Endothelial cell of umbilical vein (primary cell): ENCODE measurements around the gene RAP1GAP. TPM values are rescaled to one million over a fixed set of nuclear protein-coding genes. Genes with fewer than 3 reads are reported as not detected.

Experiments
- BruUV-seq: library from RNA; stranded (reverse); fragments of 400-500 nt; replicated peaks from 2 replicates; lab custom pipeline; 2021; lab: Mats Ljungman, UMichigan
- CTCF ChIA-PET: fragments of 300-600, 350-600 bp; sonication (Branson Sonifier 250); formaldehyde crosslinking; loops from one replicate; lab custom pipeline; 2021; ENCODE audit warnings: antibody characterized with exemption, inconsistent platforms; lab: Charles Lee
- POLR2A ChIA-PET: fragments of 300-600, 350-600 bp; sonication (Branson Sonifier 250); formaldehyde crosslinking; loops from one replicate; lab custom pipeline; 2021; ENCODE audit warnings: antibody characterized with exemption, inconsistent platforms; lab: Charles Lee
- DNase-seq: peaks from one replicate; pipeline ENCODE4 v3.0.0-alpha.2; 2011; ENCODE audit warnings: low read depth, low spot score
- FAIRE-seq: peaks from 2 replicates; lab custom pipeline; 2011; peaks lifted over from hg19 to GRCh38; lab: Jason Lieb, UNC
- H2AFZ ChIP-seq: 2 replicates; pipeline ENCODE4 v1.6.0; 2012; ENCODE audit warnings: low read depth, low read length, control low read depth, inconsistent platforms
- H3K27ac ChIP-seq: 2 replicates; pipeline ENCODE4 v1.5.1; 2011; ENCODE audit warnings: low read depth, mild to moderate bottlenecking, control low read depth, low read length, moderate library complexity; ENCODE audit not compliant: insufficient read depth
- H3K27me3 ChIP-seq, 2 experiments: 2 replicates each; pipeline versions ENCODE4 v1.6.0 to v1.6.1; 2011; ENCODE audit warnings: low read length in 2 of 2, mixed read lengths in 1 of 2; ENCODE audit not compliant: control insufficient read depth in 2 of 2, insufficient read depth in 2 of 2
- H3K36me3 ChIP-seq, 2 experiments: 2 replicates in 1 of 2; 3 replicates in 1 of 2; pipeline ENCODE4 v1.5.1; 2011; ENCODE audit warnings: low read length in 2 of 2, mild to moderate bottlenecking in 1 of 2, moderate library complexity in 1 of 2; ENCODE audit not compliant: control insufficient read depth in 2 of 2, insufficient read depth in 2 of 2; ENCODE audit errors: extremely low read depth in 1 of 2
- H3K4me1 ChIP-seq: 3 replicates; pipeline ENCODE4 v1.5.1; 2011; ENCODE audit warnings: mild to moderate bottlenecking, low read length; ENCODE audit not compliant: control insufficient read depth, insufficient read depth; ENCODE audit errors: extremely low read depth
- H3K4me2 ChIP-seq: 2 replicates; pipeline ENCODE4 v1.6.1; 2011; ENCODE audit warnings: low read length, control low read depth, mixed read lengths; ENCODE audit not compliant: insufficient read depth
- H3K4me3 ChIP-seq, 3 experiments: fragments of 200-600 bp in 1 of 3; sonication (generic), shearing (Covaris generic) in 1 of 3; replicated peaks in 1 of 3; 2 replicates each; pipeline ENCODE4 v1.5.1; 2011 to 2016; ENCODE audit warnings: control low read depth in 3 of 3, low read length in 3 of 3, mild to moderate bottlenecking in 2 of 3, inconsistent platforms in 1 of 3, low read depth in 1 of 3, moderate library complexity in 1 of 3; ENCODE audit not compliant: insufficient read depth in 1 of 3
- H3K79me2 ChIP-seq: 2 replicates; pipeline ENCODE4 v1.6.0; 2012; ENCODE audit warnings: low read length, inconsistent platforms; ENCODE audit not compliant: control insufficient read depth, insufficient read depth
- H3K9ac ChIP-seq: replicated peaks from 2 replicates; pipeline ENCODE3; 2011; ENCODE audit warnings: low read length, control low read depth; ENCODE audit not compliant: insufficient read depth; ENCODE audit errors: extremely low read depth
- H3K9me1 ChIP-seq: replicated peaks from 3 replicates; pipeline ENCODE4 v1.6.0; 2011; ENCODE audit warnings: mild to moderate bottlenecking, low read length; ENCODE audit not compliant: control insufficient read depth, insufficient read depth; ENCODE audit errors: extremely low read depth
- H3K9me3 ChIP-seq: replicated peaks from 2 replicates; pipeline ENCODE4 v1.5.1; 2012; ENCODE audit warnings: low read length, inconsistent platforms; ENCODE audit not compliant: control insufficient read depth, insufficient read depth
- H4K20me1 ChIP-seq: replicated peaks from 2 replicates; pipeline ENCODE3; 2011; ENCODE audit warnings: mild to moderate bottlenecking, low read length; ENCODE audit not compliant: control insufficient read depth, insufficient read depth; ENCODE audit errors: extremely low read depth
- EZH2 ChIP-seq: IDR thresholded peaks from 2 replicates; pipeline ENCODE4 v1.6.1; 2012; ENCODE audit warnings: borderline replicate concordance, low read depth, mild to moderate bottlenecking, moderate library complexity, low read length, inconsistent platforms; ENCODE audit not compliant: severe bottlenecking
- JUN ChIP-seq: IDR thresholded peaks from 2 replicates; pipeline ENCODE4 v1.6.1; 2011; ENCODE audit warnings: borderline replicate concordance, low read depth; ENCODE audit not compliant: insufficient read length, insufficient read depth
- POLR2A ChIP-seq: IDR thresholded peaks from 2 replicates; pipeline ENCODE4 v1.6.1; 2012; ENCODE audit warnings: low read depth, mild to moderate bottlenecking, control low read depth, low read length
- dilution Hi-C: fragments of 300-500 bp; cut with MboI; formaldehyde crosslinking; loops from one replicate; pipeline ENCODE4 v1.15.0; 2019; ENCODE audit warnings: low sequenced_read_pairs; ENCODE audit not compliant: extremely low pct_ligation_motif_present
- intact Hi-C: fragments of 100-400 bp; cut with micrococcal nuclease; formaldehyde crosslinking; loops from one replicate; pipeline ENCODE4 v1.10.0; 2022
- polyA plus RNA-seq, 4 experiments: library from polyadenylated mRNA; depleted of rRNA in 3 of 4; stranded (reverse) in 3 of 4; unstranded in 1 of 4; fragments of >200 nt; gene quantifications; 2 replicates each; pipeline versions ENCODE4 v1.2.1 to v1.2.3, GENCODE V29; 2011 to 2012; ENCODE audit warnings: missing spikeins in 1 of 4
- total RNA-seq: library from RNA; stranded (reverse); gene quantifications from 2 replicates; pipeline ENCODE4 v1.2.3, GENCODE V29; 2021
- TF ChIP-seq, protein P1 (sequence below), 2 donors: IDR thresholded peaks; 1 replicate in 1 of 2; 2 replicates in 1 of 2; pipeline ENCODE4 v1.5.1; 2011; ENCODE audit warnings: low read length in 2 of 2, mild to moderate bottlenecking in 2 of 2, moderate library complexity in 2 of 2, control low read depth in 1 of 2, inconsistent platforms in 1 of 2, low read depth in 1 of 2; ENCODE audit not compliant: insufficient read depth in 1 of 2; ENCODE audit errors: extremely low read depth in 1 of 2

The RAP1GAP gene
- total and polyA plus RNA-seq, 2 donors (not counting 3 experiments of a cell fraction or from before 2014, with no cell fraction given): 0.07 to 0.20 TPM

DNA sequence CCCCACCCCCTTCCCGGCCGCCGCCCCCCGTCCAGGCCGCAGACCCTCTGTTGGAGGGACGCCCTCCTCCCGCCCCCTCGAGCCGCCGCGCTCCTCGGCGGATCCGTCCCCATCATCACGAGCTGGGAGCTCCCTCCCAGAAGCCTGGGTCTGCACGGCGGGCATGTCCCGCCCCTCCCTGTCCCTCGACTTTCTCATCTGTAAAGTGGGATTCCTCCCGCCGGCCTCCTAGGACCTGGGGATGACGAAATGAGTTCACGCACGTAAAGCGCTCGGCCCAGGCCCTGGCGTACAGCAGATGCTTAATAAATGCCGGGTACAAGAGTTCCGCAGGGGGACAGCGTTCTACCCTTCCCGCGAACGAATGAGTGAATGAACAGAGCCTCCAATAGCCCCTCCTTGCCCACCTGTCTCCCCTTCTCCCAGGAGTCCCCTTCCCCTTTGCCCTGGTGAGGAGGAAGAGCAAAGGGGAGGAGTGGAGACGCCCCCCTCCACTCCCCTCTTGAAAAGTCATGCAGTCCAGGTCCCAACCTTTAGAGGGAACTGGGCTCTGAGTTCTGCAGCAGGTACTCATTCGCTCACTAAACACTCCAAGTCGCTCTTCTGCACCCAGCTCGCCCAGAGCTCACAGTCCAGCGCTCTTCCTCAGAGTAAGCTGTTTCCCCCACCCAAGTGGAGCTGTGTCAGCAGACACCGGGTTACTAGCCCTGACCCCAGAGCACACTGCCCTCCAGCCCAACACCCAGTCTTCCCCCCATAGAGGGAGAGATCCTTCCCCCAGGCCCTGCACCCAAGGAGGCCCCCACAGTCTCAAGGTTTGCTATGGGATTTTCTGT is 16.8 kb downstream of the RAP1GAP start:
- CTCF ChIA-PET: interaction anchor here (1.0 kb wide), 2 partner anchors 30 to 282 kb away, joined by 3 read pairs; no protein-coding TSS in a partner anchor
- intact Hi-C loops (no loop called here), dilution Hi-C loops (no loop called here)

More for the DNA sequence above, 16.8 kb downstream of the RAP1GAP start:
- BruUV-seq: no TSS peak
- Histone ChIP-seq H3K9me1 (no peaks in the 10 kb centered on the region), H3K4me3 (no peak overlapping the region), H4K20me1 (no peaks in the 10 kb centered on the region), H3K27ac (no peak overlapping the region), H3K4me1 (peaks cover 3% of the 10 kb centered on the region), H3K9me3 (no peaks in the 10 kb centered on the region), H3K36me3 (no peaks in the 10 kb centered on the region), H3K27me3 (peaks cover 16 to 22% of the 10 kb centered on the region in 2 experiments), H3K79me2 (no peaks in the 10 kb centered on the region), H3K9ac (no peak overlapping the region), H2AFZ (no peak overlapping the region), H3K4me2 (no peak overlapping the region)
- DNase-seq: no peak
- POLR2A ChIA-PET: interaction anchor here (0.6 kb wide), 1 partner anchor 934 kb away, joined by 10 read pairs; no protein-coding TSS in a partner anchor
- FAIRE-seq: no peak
- TF ChIP-seq, protein P1, sequence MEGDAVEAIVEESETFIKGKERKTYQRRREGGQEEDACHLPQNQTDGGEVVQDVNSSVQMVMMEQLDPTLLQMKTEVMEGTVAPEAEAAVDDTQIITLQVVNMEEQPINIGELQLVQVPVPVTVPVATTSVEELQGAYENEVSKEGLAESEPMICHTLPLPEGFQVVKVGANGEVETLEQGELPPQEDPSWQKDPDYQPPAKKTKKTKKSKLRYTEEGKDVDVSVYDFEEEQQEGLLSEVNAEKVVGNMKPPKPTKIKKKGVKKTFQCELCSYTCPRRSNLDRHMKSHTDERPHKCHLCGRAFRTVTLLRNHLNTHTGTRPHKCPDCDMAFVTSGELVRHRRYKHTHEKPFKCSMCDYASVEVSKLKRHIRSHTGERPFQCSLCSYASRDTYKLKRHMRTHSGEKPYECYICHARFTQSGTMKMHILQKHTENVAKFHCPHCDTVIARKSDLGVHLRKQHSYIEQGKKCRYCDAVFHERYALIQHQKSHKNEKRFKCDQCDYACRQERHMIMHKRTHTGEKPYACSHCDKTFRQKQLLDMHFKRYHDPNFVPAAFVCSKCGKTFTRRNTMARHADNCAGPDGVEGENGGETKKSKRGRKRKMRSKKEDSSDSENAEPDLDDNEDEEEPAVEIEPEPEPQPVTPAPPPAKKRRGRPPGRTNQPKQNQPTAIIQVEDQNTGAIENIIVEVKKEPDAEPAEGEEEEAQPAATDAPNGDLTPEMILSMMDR (IDR thresholded peaks at IDR 0.05; ENCODE audit: extremely low read depth in 1 of 2, insufficient read depth in 1 of 2, low read depth in 1 of 2, low read length in 2 of 2): no peak
- TF ChIP-seq JUN (no peak), POLR2A (no peak), EZH2 (peak; percentile 70)
